Gastroesophageal sphincter (tissue), 4 donors: ENCODE measurements around the gene GP1BB. TPM values are rescaled to one million over a fixed set of nuclear protein-coding genes. Genes with fewer than 3 reads are reported as not detected.
"Not testable (repeated sequence)": the region's sequence is repeated elsewhere in the genome, so short reads cannot be mapped to it uniquely, and the experiment has no call there.

Experiments
- ATAC-seq: fragments of 150-250 bp; one replicate; pipeline ENCODE4 v1.9.1; 2016; ENCODE audit warnings: mild to moderate bottlenecking, moderate library complexity
- H3K27ac ChIP-seq, 4 donors: fragments of 200-600 bp; sonication (generic) in 3 of 4; 1 replicate in 3 of 4; 2 replicates in 1 of 4; pipeline ENCODE4 v1.5.1; 2016 to 2019
- H3K27me3 ChIP-seq: fragments of 200-600 bp; sonication (generic); one replicate; pipeline ENCODE4 v1.5.1; 2019
- H3K36me3 ChIP-seq, 2 donors: fragments of 200-600 bp; sonication (generic); one replicate each; pipeline ENCODE4 v1.5.1; 2019; ENCODE audit warnings: control low read depth in 1 of 2
- H3K4me1 ChIP-seq, 3 donors: fragments of 200-600 bp; sonication (generic); 1 replicate in 2 of 3; 2 replicates in 1 of 3; pipeline ENCODE4 v1.5.1; 2016 to 2019; ENCODE audit warnings: control low read depth in 2 of 3
- H3K4me3 ChIP-seq, 2 donors: fragments of 200-600 bp; sonication (generic); one replicate each; pipeline ENCODE4 v1.5.1; 2019; ENCODE audit warnings: mild to moderate bottlenecking in 1 of 2, moderate library complexity in 1 of 2
- H3K9me3 ChIP-seq, 3 donors: fragments of 200-600 bp; sonication (generic); one replicate each; pipeline ENCODE4 v1.5.1; 2017 to 2019; ENCODE audit warnings: control low read depth in 2 of 3
- CTCF ChIP-seq, 4 experiments: fragments of 200-600 bp in 2 of 4; fragments of 450-650 bp in 2 of 4; sonication (generic) in 1 of 4; IDR thresholded peaks; one replicate each; pipeline ENCODE4 v1.5.1; 2017 to 2019; ENCODE audit warnings: antibody characterized with exemption in 4 of 4, mild to moderate bottlenecking in 2 of 4, moderate library complexity in 2 of 4
- EP300 ChIP-seq: sonication (generic); formaldehyde crosslinking; IDR thresholded peaks from one replicate; pipeline ENCODE4 v1.6.1; 2017; ENCODE audit warnings: antibody characterized with exemption, mild to moderate bottlenecking
- POLR2A ChIP-seq, 2 donors: fragments of 450-650 bp; IDR thresholded peaks; one replicate each; pipeline ENCODE4 v1.6.1; 2017; ENCODE audit warnings: antibody characterized with exemption in 2 of 2, mild to moderate bottlenecking in 2 of 2, moderate library complexity in 1 of 2
- POLR2AphosphoS5 ChIP-seq: sonication (generic); formaldehyde crosslinking; IDR thresholded peaks from one replicate; pipeline ENCODE4 v1.6.1; 2017; ENCODE audit warnings: antibody characterized with exemption
- WGBS, 2 donors: methylation state at CpG; one replicate each; pipeline ENCODE4 v1.1.5; 2018; ENCODE audit warnings: low coverage in 1 of 2; 5-methylcytosine and 5-hydroxymethylcytosine counted together
- total RNA-seq, 4 donors: library from RNA; depleted of rRNA; stranded (reverse); fragments of >200 nt; gene quantifications; one replicate each; pipeline ENCODE4 v1.1.0, GENCODE V29; 2016

The GP1BB gene
- total RNA-seq, 4 donors from 2014 or later = 2.0 to 12.5 (median 5.6) TPM

DNA sequence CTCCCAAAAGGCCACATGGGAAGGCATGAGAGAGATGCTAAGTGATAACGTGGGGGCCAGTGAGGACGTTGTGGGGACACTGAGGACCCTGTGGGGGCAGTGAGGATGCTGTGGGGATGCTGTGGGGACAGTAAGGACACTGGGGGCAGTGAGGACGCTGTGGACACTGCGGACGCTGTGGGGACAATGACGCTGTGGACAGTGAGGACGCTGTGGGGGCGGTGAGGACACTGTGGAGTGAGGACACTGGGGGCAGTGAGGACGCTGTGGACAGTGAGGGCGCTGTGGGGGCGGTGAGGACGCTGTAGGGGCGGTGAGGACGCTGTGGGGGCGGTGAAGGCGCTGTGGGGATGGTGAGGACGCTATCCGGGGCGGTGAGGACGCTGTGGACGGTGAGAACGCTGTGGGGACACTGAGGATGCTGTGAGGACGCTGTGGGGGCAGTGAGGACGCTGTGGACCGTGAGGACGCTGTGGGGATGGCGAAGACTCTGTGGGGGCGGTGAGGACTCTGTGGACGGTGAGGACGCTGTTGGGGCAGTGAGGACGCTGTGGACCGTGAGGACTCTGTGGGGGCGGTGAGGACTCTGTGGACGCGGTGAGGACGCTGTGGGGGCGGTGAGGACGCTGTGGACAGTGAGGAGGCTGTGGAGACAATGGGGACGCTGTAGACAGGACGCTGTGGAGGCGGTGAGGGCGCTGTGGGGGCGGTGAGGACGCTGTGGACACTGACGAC, 1.8 kb downstream of the GP1BB start:
- TF ChIP-seq POLR2AphosphoS5 (no peak), CTCF (IDR thresholded peaks at IDR 0.05) (no peak), EP300 (no peak), POLR2A (IDR thresholded peaks at IDR 0.05) (no peak)
- Histone ChIP-seq H3K36me3 (peaks cover 0 to 31% of the 10 kb centered on the region in 2 donors), H3K9me3 (no peaks in the 10 kb centered on the region), H3K4me3 (no peak overlapping the region), H3K4me1 (peaks cover 0 to 25% (median 9%) of the 10 kb centered on the region in 3 donors), H3K27me3 (peaks cover 46% of the 10 kb centered on the region), H3K27ac (no peak overlapping the region)
- no peak for ATAC-seq
- 63 to 64% methylated on average over 23 to 34 of the region's 45 CpGs for WGBS, 2 donors

DNA sequence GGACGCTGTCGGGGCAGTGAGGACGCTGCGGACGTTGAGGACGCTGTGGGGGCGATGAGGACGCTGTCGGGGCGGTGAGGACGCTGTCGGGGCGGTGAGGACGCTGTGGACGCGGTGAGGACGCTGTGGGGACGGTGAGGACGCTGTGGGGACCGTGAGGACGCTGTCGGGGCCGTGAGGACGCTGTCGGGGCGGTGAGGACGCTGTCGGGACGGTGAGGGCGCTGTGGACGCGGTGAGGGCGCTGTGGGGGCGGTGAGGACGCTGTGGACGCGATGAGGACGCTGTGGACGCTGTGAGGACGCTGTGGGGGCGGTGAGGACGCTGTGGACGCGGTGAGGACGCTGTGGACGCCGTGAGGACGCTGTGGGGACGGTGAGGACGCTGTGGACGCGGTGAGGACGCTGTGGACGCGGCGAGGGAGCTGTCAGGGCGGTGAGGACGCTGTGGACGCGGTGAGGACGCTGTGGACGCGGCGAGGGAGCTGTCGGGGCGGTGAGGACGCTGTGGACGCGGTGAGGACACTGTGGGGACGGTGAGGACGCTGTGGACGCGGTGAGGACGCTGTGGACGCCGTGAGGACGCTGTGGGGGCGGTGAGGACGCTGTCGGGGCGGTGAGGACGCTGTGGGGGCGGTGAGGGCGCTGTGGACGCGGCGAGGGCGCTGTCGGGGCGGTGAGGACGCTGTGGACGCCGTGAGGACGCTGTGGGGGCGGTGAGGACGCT, 2.9 kb downstream of the GP1BB start:
- H3K27me3 ChIP-seq = peaks cover 46% of the 10 kb centered on the region

DNA sequence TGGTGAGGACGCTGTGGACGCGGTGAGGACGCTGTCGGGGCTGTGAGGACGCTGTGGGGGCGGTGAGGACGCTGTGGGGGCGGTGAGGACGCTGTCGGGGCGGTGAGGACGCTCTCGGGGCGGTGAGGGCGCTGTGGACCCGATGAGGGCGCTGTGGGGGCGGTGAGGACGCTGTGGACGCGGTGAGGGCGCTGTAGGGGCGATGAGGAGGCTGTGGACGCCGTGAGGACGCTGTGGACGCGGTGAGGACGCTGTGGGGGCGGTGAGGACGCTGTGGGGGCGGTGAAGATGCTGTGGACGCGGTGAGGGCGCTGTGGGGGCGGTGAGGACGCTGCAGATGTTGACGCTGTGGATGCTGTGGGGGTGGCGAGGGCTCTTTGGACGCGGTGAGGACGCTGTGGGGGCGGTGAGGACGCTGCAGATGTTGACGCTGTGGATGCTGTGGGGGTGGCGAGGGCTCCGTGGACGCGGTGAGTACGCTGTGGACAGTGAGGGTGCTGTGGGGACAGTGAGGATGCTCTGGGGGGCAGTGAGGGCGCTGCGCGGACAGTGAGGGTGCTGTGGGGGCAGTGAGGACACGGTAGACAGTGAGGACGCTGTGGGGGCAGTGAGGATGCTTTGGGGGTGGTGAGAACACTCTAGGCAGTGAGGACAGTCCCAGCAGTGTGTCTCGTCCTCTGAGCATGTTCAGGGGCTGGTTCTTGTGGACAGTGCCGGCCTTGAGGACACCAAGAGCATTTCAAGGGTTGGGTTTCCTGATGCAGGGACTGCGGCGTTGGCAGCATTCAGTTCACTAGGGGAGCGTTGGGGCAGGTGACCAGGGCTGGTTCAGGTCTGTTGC, 4.2 kb downstream of the GP1BB start:
- H3K9me3 ChIP-seq = no peaks in the 10 kb centered on the region
- TF ChIP-seq POLR2AphosphoS5 = no peak
- TF ChIP-seq POLR2A (IDR thresholded peaks at IDR 0.05) = no peak
- no peak for TF ChIP-seq CTCF (IDR thresholded peaks at IDR 0.05)
- no peak for TF ChIP-seq EP300

More for the DNA sequence above, 2.9 kb downstream of the GP1BB start:
- H3K9me3 ChIP-seq, H3K27ac ChIP-seq, ATAC-seq, H3K4me3 ChIP-seq: not testable (repeated sequence)
- H3K36me3 ChIP-seq = peaks cover 0 to 20% of the 10 kb centered on the region in 2 donors
- peaks cover 0 to 33% (median 9%) of the 10 kb centered on the region in 3 donors for H3K4me1 ChIP-seq
- WGBS, 2 donors = 86% methylated on average over 49 to 54 of the region's 96 CpGs

DNA sequence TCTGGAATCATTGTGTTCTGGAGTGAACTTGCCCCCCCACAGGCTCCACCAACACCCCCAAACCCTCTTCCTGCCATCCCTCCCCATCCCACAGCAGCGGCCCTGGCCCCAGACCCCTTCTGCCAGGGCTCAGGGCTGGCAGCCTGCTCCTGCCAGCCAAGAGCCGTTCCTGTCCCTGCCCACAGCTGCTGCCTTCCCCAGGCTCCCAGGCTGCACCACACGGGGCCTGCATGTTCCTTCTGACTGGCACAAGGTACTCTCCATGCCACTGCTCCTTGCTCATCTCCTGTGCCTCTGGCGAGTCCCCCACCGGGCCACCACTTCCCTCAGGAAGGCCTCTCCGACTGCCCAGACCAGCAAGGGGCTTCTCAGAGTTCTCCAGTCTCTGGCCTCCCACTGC, 4.9 kb downstream of the GP1BB start:
- WGBS, 2 donors = 65 to 90% methylated on average over 2 to 5 of the region's 6 CpGs
- peaks cover 0 to 23% (median 6%) of the 10 kb centered on the region in 3 donors for H3K4me1 ChIP-seq
- peaks cover 33% of the 10 kb centered on the region for H3K27me3 ChIP-seq
- no peak overlapping the region for H3K4me3 ChIP-seq
- no peak for TF ChIP-seq EP300
- TF ChIP-seq POLR2AphosphoS5 = no peak
- TF ChIP-seq CTCF (IDR thresholded peaks at IDR 0.05) = no peak
- no peak for TF ChIP-seq POLR2A (IDR thresholded peaks at IDR 0.05)
- H3K36me3 ChIP-seq = no peaks in the 10 kb centered on the region
- no peaks in the 10 kb centered on the region for H3K9me3 ChIP-seq
- no peak overlapping the region for H3K27ac ChIP-seq
- no peak for ATAC-seq

More for the DNA sequence above, 4.2 kb downstream of the GP1BB start:
- Histone ChIP-seq H3K36me3 (peaks cover 0 to 7% of the 10 kb centered on the region in 2 donors), H3K27me3 (peaks cover 40% of the 10 kb centered on the region), H3K4me1 (peaks cover 0 to 31% (median 9%) of the 10 kb centered on the region in 3 donors), H3K27ac (no peak overlapping the region), H3K4me3 (no peak overlapping the region)
- no peak for ATAC-seq
- WGBS, 2 donors = 72 to 80% methylated on average over 9 to 26 of the region's 61 CpGs

DNA sequence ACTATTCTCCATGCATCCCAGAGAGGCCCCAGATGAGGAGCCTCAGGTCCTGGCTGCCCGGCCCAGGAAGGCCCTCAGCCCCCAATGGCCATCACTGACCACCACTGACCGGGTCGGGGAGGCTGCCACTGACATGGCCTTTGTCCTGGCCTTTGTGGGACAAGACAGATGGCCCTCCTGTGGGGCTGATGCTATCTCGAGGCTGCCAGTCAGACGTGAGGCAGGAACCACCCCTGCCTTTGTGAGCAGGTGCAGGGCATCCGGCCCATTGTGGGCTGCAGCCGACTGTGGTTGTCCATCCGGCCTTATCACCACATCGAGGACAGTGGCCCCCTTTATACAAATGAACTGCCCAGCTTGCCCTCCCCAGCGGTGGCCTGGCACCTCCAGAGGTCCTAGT, 5.5 kb downstream of the GP1BB start:
- H3K27ac ChIP-seq = no peak overlapping the region
- H3K9me3 ChIP-seq = no peaks in the 10 kb centered on the region
- H3K27me3 ChIP-seq = peaks cover 27% of the 10 kb centered on the region
- H3K4me3 ChIP-seq = no peak overlapping the region
- no peak for ATAC-seq
- H3K4me1 ChIP-seq = peaks cover 0 to 18% (median under 1%) of the 10 kb centered on the region in 3 donors
- 81 to 100% methylated on average over 1 to 5 of the region's 10 CpGs for WGBS, 2 donors
- no peak for TF ChIP-seq EP300
- H3K36me3 ChIP-seq = no peaks in the 10 kb centered on the region
